Gastrocnemius medialis (tissue), 4 donors: ENCODE results near the gene GAREM1. TPM values are rescaled to one million over a fixed set of nuclear protein-coding genes. Genes with fewer than 3 reads are reported as not detected.

ENCODE experiments used
- ATAC-seq, 2 donors: fragments of 150-250 bp; one replicate each; pipeline ENCODE4 v1.9.1; 2016
- DNase-seq, 2 donors: peaks; one replicate each; pipeline ENCODE4 v3.0.0-alpha.2; 2019
- H3K27ac ChIP-seq, 4 donors: fragments of 200-600 bp; sonication (generic); 1 replicate in 1 of 4; 2 replicates in 3 of 4; pipeline ENCODE4 v1.5.1; 2016 to 2018; ENCODE audit warnings: mild to moderate bottlenecking in 2 of 4, moderate library complexity in 1 of 4
- H3K27me3 ChIP-seq, 3 donors: fragments of 200-600 bp; sonication (generic) in 2 of 3; 1 replicate in 1 of 3; 2 replicates in 2 of 3; pipeline versions ENCODE4 v1.5.1 to v1.6.0; 2016 to 2019; ENCODE audit warnings: mild to moderate bottlenecking in 1 of 3, moderate library complexity in 1 of 3
- H3K36me3 ChIP-seq, 2 donors: fragments of 200-600 bp; sonication (generic) in 1 of 2; one replicate each; pipeline ENCODE4 v1.5.1; 2017 to 2018
- H3K4me1 ChIP-seq, 2 donors: fragments of 200-600 bp; sonication (generic) in 1 of 2; one replicate each; pipeline ENCODE4 v1.5.1; 2016 to 2017; ENCODE audit warnings: mild to moderate bottlenecking in 2 of 2
- H3K4me3 ChIP-seq, 4 donors: fragments of 200-600 bp; sonication (generic) in 3 of 4; 1 replicate in 1 of 4; 2 replicates in 3 of 4; pipeline ENCODE4 v1.5.1; 2016 to 2019; ENCODE audit warnings: mild to moderate bottlenecking in 2 of 4
- H3K9me3 ChIP-seq, 3 donors: fragments of 200-600 bp; sonication (generic) in 2 of 3; 1 replicate in 1 of 3; 2 replicates in 2 of 3; pipeline ENCODE4 v1.5.1; 2016 to 2019
- CTCF ChIP-seq, 5 experiments: fragments of 450-650 bp in 3 of 5; fragments of 200-600 bp in 2 of 5; sonication (generic) in 2 of 5; IDR thresholded peaks in 4 of 5; conservative IDR thresholded peaks in 1 of 5; 1 replicate in 4 of 5; 2 replicates in 1 of 5; pipeline ENCODE4 v1.5.1; 2016 to 2019; ENCODE audit warnings: antibody characterized with exemption in 5 of 5, mild to moderate bottlenecking in 3 of 5, moderate library complexity in 3 of 5
- POLR2A ChIP-seq, 2 donors: fragments of 450-650 bp; IDR thresholded peaks; one replicate each; pipeline ENCODE4 v1.6.1; 2017; ENCODE audit warnings: antibody characterized with exemption in 2 of 2, mild to moderate bottlenecking in 2 of 2, moderate library complexity in 2 of 2
- in situ Hi-C, 4 donors: fragments of 200-750 bp; cut with MboI; loops; one replicate each; pipeline versions ENCODE4 v1.15.0 to v1.8.0; 2017; ENCODE audit warnings: low sequenced_read_pairs in 4 of 4
- intact Hi-C: fragments of 100-400 bp; cut with DNase I; formaldehyde crosslinking; loops from one replicate; pipeline ENCODE4 v1.15.1; 2023; ENCODE audit warnings: low total_unique reads
- total RNA-seq, 4 donors: library from RNA; depleted of rRNA; stranded (reverse); fragments of >200 nt; gene quantifications; one replicate each; pipeline versions ENCODE4 v1.1.0 to v1.2.3, GENCODE V29; 2016

The GAREM1 gene
- total RNA-seq, 4 donors from 2014 or later: 13.4 to 21.9 (median 16.4) TPM

GRCh38 chr18:32280188-32280783 lies 190.4 kb downstream of the GAREM1 start:
- intact Hi-C loops: no loop called here
- H3K27ac ChIP-seq: no peak overlapping the region
- peaks cover 18 to 22% of the 10 kb centered on the region in 2 donors for H3K4me1 ChIP-seq
- no peaks in the 10 kb centered on the region for H3K27me3 ChIP-seq
- H3K9me3 ChIP-seq: no peaks in the 10 kb centered on the region
- DNase-seq: no peak
- no peak for TF ChIP-seq CTCF (IDR thresholded peaks at IDR 0.05 in 4 of 5, conservative IDR thresholded peaks at IDR 0.05 in 1 of 5)
- no peak for TF ChIP-seq POLR2A (IDR thresholded peaks at IDR 0.05)
- no peak overlapping the region for H3K4me3 ChIP-seq
- no peaks in the 10 kb centered on the region for H3K36me3 ChIP-seq
- ATAC-seq: no peak
- in situ Hi-C loops: loop anchor here in 3 of 4 donors (10.0 kb wide), 1 partner anchor 195 kb away; the partner anchor contains the start of gene GAREM1 (in 3 of the 3)

- intact Hi-C loops (loop anchor here (10.0 kb wide), 1 partner anchor 123 kb away; no protein-coding TSS in a partner anchor), in situ Hi-C loops (loop anchor here in 2 of 4 donors (10.0 kb wide), 1 partner anchor 277 kb away; no protein-coding TSS in a partner anchor)
- no peaks in the 10 kb centered on the region for H3K36me3 ChIP-seq
- no peak overlapping the region for H3K4me3 ChIP-seq
- H3K9me3 ChIP-seq: no peaks in the 10 kb centered on the region
- TF ChIP-seq CTCF (IDR thresholded peaks at IDR 0.05 in 4 of 5, conservative IDR thresholded peaks at IDR 0.05 in 1 of 5): no peak
- no peak for TF ChIP-seq POLR2A (IDR thresholded peaks at IDR 0.05)
- H3K27ac ChIP-seq: no peak overlapping the region
- H3K27me3 ChIP-seq: no peaks in the 10 kb centered on the region
- DNase-seq: no peak
- peaks cover 17 to 21% of the 10 kb centered on the region in 2 donors for H3K4me1 ChIP-seq
- ATAC-seq: no peak
These were observed 192.4 kb downstream of the GAREM1 start for GRCh38 chr18:32278177-32278799.

- Histone ChIP-seq H3K27me3 (no peaks in the 10 kb centered on the region), H3K4me1 (peaks cover 10 to 13% of the 10 kb centered on the region in 2 donors), H3K4me3 (no peak overlapping the region), H3K27ac (no peak overlapping the region), H3K9me3 (no peaks in the 10 kb centered on the region), H3K36me3 (no peaks in the 10 kb centered on the region)
- no peak for ATAC-seq
- no peak for TF ChIP-seq POLR2A (IDR thresholded peaks at IDR 0.05)
- no peak for TF ChIP-seq CTCF (IDR thresholded peaks at IDR 0.05 in 4 of 5, conservative IDR thresholded peaks at IDR 0.05 in 1 of 5)
- intact Hi-C loops: loop anchor here (10.0 kb wide), 1 partner anchor 123 kb away; no protein-coding TSS in a partner anchor
- in situ Hi-C loops: loop anchor here in 2 of 4 donors (10.0 kb wide), 1 partner anchor 277 kb away; no protein-coding TSS in a partner anchor
- DNase-seq: no peak
These were observed 193.1 kb downstream of the GAREM1 start for GRCh38 chr18:32277549-32277948.

GRCh38 chr18:32276906-32277305 lies 193.8 kb downstream of the GAREM1 start:
- intact Hi-C loops (loop anchor here (10.0 kb wide), 1 partner anchor 122 kb away; no protein-coding TSS in a partner anchor), in situ Hi-C loops (loop anchor here in 2 of 4 donors (10.0 kb wide), 1 partner anchor 278 kb away; no protein-coding TSS in a partner anchor)
- Histone ChIP-seq H3K4me1 (peaks cover 8 to 11% of the 10 kb centered on the region in 2 donors), H3K36me3 (no peaks in the 10 kb centered on the region), H3K4me3 (no peak overlapping the region), H3K27me3 (no peaks in the 10 kb centered on the region), H3K27ac (no peak overlapping the region), H3K9me3 (no peaks in the 10 kb centered on the region)
- ATAC-seq (no peak), DNase-seq (no peak)
- TF ChIP-seq CTCF (IDR thresholded peaks at IDR 0.05 in 4 of 5, conservative IDR thresholded peaks at IDR 0.05 in 1 of 5) (no peak), POLR2A (IDR thresholded peaks at IDR 0.05) (no peak)
